MM.1S (cell line): ENCODE measurements around the gene OTOP2.

Source experiments
- EZH2 ChIP-seq: fragments of 300-600 bp; sonication (generic); optimal IDR thresholded peaks from 2 replicates; pipeline ENCODE3; 2017; ENCODE audit warnings: low read depth, mild to moderate bottlenecking, antibody characterized with exemption, low read length, mixed read lengths
- EZH2phosphoT487 ChIP-seq: fragments of 300-600 bp; sonication (generic); IDR thresholded peaks from 2 replicates; pipeline ENCODE4 v1.6.1; 2018; ENCODE audit warnings: antibody characterized with exemption, low read length
- TF ChIP-seq, protein P1 (sequence below): fragments of 300-600 bp; sonication (generic); IDR thresholded peaks from 2 replicates; pipeline ENCODE4 v1.5.1; 2016; ENCODE audit warnings: antibody characterized with exemption, low read length, mixed read lengths

- no peak for TF ChIP-seq EZH2
- TF ChIP-seq, protein P1, sequence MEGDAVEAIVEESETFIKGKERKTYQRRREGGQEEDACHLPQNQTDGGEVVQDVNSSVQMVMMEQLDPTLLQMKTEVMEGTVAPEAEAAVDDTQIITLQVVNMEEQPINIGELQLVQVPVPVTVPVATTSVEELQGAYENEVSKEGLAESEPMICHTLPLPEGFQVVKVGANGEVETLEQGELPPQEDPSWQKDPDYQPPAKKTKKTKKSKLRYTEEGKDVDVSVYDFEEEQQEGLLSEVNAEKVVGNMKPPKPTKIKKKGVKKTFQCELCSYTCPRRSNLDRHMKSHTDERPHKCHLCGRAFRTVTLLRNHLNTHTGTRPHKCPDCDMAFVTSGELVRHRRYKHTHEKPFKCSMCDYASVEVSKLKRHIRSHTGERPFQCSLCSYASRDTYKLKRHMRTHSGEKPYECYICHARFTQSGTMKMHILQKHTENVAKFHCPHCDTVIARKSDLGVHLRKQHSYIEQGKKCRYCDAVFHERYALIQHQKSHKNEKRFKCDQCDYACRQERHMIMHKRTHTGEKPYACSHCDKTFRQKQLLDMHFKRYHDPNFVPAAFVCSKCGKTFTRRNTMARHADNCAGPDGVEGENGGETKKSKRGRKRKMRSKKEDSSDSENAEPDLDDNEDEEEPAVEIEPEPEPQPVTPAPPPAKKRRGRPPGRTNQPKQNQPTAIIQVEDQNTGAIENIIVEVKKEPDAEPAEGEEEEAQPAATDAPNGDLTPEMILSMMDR: no peak
- no peak for TF ChIP-seq EZH2phosphoT487
These were observed 30.0 kb downstream of the OTOP2 start for GRCh38 chr17:74954115-74954514.
